Lower lobe of right lung (tissue), 2 donors: ENCODE measurements around the gene TICAM1. TPM values are rescaled to one million over a fixed set of nuclear protein-coding genes. Genes with fewer than 3 reads are reported as not detected.

Source experiments
- ATAC-seq, 2 donors: fragments of 200-7000 bp; cut with Tn5 transposase; one replicate each; pipeline ENCODE4 v1.9.1; 2020 to 2022; ENCODE audit warnings: mild to moderate bottlenecking in 2 of 2, moderate library complexity in 2 of 2
- DNase-seq: peaks from one replicate; pipeline ENCODE4 v3.0.0-alpha.2; 2020
- H3K27ac ChIP-seq: fragments of 200-600 bp; one replicate; pipeline ENCODE4 v1.8.0; 2022
- H3K27me3 ChIP-seq: fragments of 200-600 bp; one replicate; pipeline ENCODE4 v1.8.0; 2022; ENCODE audit warnings: low read depth
- H3K36me3 ChIP-seq: fragments of 200-600 bp; one replicate; pipeline ENCODE4 v1.8.0; 2022; ENCODE audit warnings: mild to moderate bottlenecking
- H3K4me1 ChIP-seq: fragments of 200-600 bp; one replicate; pipeline ENCODE4 v1.8.0; 2022
- H3K4me3 ChIP-seq: fragments of 200-600 bp; one replicate; pipeline ENCODE4 v1.8.0; 2022; ENCODE audit warnings: mild to moderate bottlenecking
- H3K9me3 ChIP-seq: fragments of 200-600 bp; one replicate; pipeline ENCODE4 v1.8.0; 2022
- intact Hi-C: fragments of 100-400 bp; cut with DNase I; formaldehyde crosslinking; loops from one replicate; pipeline ENCODE4 v1.11.0; 2022
- total RNA-seq: library from RNA; stranded (reverse); fragmentation: NEBNext Ultra II Directional; extraction: Animal tissue kit (Norgen Biotek cat#: 25700); gene quantifications from one replicate; pipeline ENCODE4 v1.2.1, GENCODE V29; 2021
- TF ChIP-seq, protein P1 (sequence below): fragments of 200-600 bp; IDR thresholded peaks from one replicate; pipeline ENCODE4 v1.8.0; 2022; ENCODE audit warnings: antibody characterized with exemption, mild to moderate bottlenecking
- donor health status: DM: no; HTN: yes; CAD: no; lungs with severe emphysema.

Gene TICAM1
- total RNA-seq, 1 donor from 2014 or later, result 14.6 TPM

DNA sequence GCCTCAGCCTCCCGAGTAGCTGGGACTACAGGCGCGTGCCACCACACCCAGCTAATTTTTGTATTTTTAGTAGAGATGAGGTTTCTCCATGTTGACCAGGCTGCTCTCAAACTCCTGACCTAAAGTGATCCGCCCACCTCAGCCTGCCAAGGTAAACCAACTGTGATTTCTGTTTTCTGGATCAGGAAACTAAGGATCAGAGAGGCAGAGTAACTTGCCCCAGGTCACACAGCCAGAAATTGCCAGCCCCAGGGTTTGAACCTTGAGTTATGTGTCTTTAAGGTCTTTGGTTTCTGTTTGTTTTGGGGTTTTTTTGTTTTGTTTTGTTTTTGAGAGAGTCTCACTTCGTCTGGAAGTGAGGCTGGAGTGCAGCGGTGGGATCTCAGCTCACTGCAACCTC lies 40.2 kb upstream of the TICAM1 start:
- no peak overlapping the region for H3K27ac ChIP-seq
- no peak for ATAC-seq
- peaks cover 11% of the 10 kb centered on the region for H3K4me1 ChIP-seq
- no peaks in the 10 kb centered on the region for H3K27me3 ChIP-seq
- DNase-seq, result no peak
- no peak overlapping the region for H3K4me3 ChIP-seq
- H3K9me3 ChIP-seq, result no peaks in the 10 kb centered on the region
- intact Hi-C loops, result no loop called here
- TF ChIP-seq, protein P1, sequence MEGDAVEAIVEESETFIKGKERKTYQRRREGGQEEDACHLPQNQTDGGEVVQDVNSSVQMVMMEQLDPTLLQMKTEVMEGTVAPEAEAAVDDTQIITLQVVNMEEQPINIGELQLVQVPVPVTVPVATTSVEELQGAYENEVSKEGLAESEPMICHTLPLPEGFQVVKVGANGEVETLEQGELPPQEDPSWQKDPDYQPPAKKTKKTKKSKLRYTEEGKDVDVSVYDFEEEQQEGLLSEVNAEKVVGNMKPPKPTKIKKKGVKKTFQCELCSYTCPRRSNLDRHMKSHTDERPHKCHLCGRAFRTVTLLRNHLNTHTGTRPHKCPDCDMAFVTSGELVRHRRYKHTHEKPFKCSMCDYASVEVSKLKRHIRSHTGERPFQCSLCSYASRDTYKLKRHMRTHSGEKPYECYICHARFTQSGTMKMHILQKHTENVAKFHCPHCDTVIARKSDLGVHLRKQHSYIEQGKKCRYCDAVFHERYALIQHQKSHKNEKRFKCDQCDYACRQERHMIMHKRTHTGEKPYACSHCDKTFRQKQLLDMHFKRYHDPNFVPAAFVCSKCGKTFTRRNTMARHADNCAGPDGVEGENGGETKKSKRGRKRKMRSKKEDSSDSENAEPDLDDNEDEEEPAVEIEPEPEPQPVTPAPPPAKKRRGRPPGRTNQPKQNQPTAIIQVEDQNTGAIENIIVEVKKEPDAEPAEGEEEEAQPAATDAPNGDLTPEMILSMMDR, result no peak
- H3K36me3 ChIP-seq, result no peaks in the 10 kb centered on the region

DNA sequence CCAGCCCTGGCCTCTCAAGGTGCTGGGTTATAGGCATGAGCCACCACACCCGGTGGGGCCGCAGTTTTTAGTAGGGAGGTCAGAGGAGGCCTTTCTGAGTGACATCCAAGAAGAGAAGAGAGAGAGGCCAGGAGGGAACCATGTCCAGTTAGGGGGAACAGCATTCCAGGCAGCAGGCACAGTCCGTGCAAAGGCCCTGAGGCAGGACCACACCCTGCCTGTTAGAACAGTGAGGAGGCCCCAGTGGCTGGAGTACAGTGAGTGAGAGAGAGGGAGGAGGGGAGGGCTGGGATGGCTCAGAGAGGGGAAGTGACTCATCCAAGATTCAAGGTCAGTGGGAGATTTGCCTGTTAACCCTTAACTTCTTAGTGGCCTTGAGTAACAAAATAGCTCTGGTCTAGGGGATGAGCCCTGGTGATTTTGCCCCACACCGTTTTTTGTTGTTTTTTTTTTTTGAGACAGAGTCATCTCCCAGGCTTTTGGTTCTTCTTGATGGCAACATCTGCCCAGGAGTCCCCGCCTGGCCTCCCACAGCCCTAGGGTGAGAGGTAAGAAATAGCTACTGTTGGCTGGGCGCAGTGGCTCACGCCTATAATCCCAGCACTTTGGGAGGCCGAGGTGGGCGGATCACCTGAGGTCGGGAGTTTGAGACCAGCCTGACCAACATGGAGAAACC lies 38.7 kb upstream of the TICAM1 start:
- intact Hi-C loops, result no loop called here
- ATAC-seq, result peak in 1 of 2 donors; percentile 45
- Histone ChIP-seq H3K36me3 (no peaks in the 10 kb centered on the region), H3K27me3 (no peaks in the 10 kb centered on the region), H3K27ac (no peak overlapping the region), H3K9me3 (no peaks in the 10 kb centered on the region), H3K4me1 (peaks cover 19% of the 10 kb centered on the region), H3K4me3 (no peak overlapping the region)
- TF ChIP-seq, protein P1, result no peak
- DNase-seq, result peak; percentile 65

DNA sequence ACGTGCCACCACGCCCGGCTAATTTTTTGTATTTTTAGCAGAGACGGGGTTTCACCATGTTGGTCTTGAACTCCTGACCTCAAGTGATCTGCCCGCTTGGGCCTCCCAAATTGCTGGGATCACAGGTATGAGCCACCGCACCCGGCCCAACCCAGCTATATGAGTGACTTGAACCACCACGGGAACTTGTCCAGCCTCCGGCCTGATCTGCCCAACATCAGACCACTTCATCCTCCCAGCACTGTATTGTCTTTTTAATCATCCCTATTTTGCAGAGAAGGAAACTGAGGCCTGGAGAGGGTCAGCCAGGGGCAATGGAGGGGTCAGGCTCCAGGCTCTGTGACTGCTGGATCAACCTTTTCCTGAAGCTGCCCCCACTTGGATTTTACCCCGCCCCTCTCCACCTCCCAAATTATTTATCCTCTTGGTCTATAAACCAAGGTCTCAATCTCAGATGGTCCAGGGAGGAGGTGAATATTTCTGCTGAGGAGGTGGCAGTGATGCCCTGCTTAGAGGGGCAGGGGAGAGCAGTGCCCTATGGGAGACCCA lies 36.8 kb upstream of the TICAM1 start:
- no peaks in the 10 kb centered on the region for H3K27me3 ChIP-seq
- peak overlapping the region; percentile 88 for H3K27ac ChIP-seq
- intact Hi-C loops, result no loop called here
- no peak for DNase-seq
- TF ChIP-seq, protein P1, result no peak
- peak overlapping the region; percentile 85 for H3K4me3 ChIP-seq
- peaks cover 19% of the 10 kb centered on the region for H3K4me1 ChIP-seq
- no peaks in the 10 kb centered on the region for H3K9me3 ChIP-seq
- ATAC-seq, result no peak
- no peaks in the 10 kb centered on the region for H3K36me3 ChIP-seq

DNA sequence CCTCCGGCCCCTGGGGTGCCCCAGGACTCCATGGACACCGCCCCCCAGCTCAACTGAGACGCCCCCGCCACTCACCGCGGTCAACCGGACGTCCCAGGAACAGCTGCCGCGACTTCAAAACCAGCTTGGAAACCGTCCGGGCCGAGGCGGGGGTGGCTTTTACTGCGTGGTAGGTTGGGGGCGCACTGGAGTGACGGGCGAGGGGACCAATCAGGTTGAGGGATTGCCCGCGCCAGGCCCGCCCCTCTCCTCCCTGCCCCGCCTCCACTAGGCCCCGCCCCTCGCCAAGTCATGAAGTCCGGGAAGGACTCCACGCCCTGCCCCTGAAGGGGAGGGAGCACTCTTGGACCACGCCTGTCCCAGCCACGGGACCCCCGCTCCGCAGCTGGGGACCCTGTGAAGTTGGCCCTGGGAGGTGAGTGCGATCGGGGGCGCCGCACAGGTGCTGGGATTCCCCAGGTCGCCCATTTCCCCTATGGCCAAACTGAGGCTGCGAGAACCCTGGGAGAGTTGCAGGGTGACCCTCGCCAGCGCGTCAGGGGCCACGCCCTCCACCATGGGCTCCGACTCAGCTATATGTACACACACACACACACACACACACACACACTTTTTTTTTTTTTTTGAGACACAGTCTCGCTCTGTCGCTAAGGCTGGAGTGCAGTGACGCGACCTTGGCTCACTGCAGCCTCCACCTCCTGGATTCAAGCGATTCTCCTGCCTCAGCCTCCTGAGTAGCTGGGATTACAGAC lies 36.2 kb upstream of the TICAM1 start, which contains the start of gene PLIN3:
Gene PLIN3 (minus strand): TSS at position 134 of the 752 bp plus-strand sequence. CDS start 6,273 bp downstream, outside the sequence.
- peak within 1 kb of the TSS; percentile 88 for H3K27ac ChIP-seq
- H3K36me3 ChIP-seq, result peaks cover 5% of the 10 kb centered on the region
- peak within 1 kb of the TSS; percentile 85 for H3K4me3 ChIP-seq
- ATAC-seq (peak; percentile 98 to 99), DNase-seq (peak; percentile 98)
- TF ChIP-seq, protein P1, result no peak
- no peaks in the 10 kb centered on the region for H3K27me3 ChIP-seq
- H3K9me3 ChIP-seq, result no peaks in the 10 kb centered on the region
- peaks cover 19% of the 10 kb centered on the region for H3K4me1 ChIP-seq
- intact Hi-C loops, result no loop called here

DNA sequence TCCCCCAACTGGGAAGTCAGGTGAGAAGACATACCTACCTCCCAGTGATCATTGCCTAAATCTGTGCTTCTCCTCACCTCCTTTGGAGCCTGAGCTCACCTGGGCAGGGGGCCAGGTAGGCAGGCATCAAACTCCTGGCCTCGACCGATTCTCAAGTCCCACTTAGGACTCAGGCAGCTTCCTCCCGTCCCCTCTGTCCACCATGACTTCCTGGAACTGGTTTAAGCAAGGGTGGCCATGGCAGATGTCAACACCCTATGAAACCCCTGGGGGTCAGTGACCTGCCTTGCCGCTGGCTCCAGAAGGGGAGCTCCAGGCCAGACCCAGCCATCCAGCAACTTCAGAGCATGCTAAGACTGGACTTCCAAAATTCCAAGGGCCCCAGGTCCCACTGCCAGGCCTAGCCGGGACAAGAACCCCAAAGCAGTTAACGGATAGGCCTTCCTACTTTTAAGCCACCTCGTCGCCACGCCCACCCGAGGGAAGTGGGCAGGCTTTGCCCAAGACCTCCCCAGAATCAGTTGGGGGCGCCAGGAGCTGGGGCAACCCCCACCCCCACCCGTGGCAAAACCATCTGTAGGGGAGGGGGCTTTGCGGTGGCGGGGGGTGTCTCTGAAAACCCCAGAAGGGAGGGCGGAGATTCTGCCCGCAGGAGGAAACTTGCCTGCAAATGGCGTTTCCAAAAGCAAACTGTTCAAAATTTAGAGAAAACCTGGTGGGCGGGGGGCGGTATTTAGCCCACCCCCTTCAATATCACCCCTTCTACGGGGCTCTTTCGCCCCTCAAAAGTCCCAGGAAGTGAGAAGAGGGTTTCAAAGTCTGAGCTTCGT lies 35.3 kb upstream of the TICAM1 start:
- Histone ChIP-seq H3K4me3 (peak overlapping the region; percentile 85), H3K27me3 (no peaks in the 10 kb centered on the region), H3K27ac (peak overlapping the region; percentile 88), H3K36me3 (peaks cover 9% of the 10 kb centered on the region), H3K4me1 (peaks cover 19% of the 10 kb centered on the region), H3K9me3 (no peaks in the 10 kb centered on the region)
- DNase-seq (peak; percentile 84), ATAC-seq (peak; percentile 43 to 66)
- intact Hi-C loops, result no loop called here
- TF ChIP-seq, protein P1, result no peak
